GM19438 (cell line): ENCODE measurements around the gene FBXW8.
A peak's percentile ranks its signal among the peaks of the same experiment; 100 is the strongest.

Experiments used
- ATAC-seq: cut with Tn5 transposase; IDR thresholded peaks from one replicate; pipeline ENCODE4 v1.9.1; 2021; ENCODE audit warnings: low read depth; ENCODE audit not compliant: unreplicated experiment

The FBXW8 gene

DNA sequence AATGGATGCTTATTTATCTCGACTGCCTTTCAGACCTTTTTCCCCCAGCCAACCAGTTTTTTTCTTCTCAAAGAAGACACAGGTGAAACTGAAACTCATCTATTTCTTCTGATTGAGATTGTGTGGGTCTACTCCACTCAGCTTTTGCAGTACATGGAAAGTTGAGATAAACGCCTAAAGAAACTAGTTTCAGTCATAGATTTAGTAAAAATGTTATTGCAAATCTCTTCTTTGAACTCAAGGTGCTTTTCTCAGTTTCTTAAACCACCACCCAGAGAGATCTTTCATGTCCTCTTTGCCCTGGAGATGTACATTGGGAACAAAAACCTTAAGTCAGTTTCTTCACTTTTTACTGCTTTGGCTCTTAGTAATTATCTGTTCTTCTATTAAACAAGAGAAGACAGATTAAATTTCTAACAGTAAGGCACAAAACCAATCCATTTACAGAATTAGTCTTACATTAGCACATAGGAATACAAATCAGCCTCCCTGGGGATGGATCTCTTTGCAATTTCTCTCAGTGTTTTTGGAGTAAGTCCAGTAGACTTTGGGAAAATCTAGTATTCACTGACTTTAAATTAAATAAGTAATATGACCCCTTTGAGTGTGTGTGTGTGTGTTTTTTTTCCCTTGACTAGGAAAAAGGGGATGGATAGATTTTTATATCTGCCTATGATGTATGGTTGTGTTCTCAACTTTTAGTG is 11.6 kb downstream of the FBXW8 start:
- peak; percentile 56 for ATAC-seq

DNA sequence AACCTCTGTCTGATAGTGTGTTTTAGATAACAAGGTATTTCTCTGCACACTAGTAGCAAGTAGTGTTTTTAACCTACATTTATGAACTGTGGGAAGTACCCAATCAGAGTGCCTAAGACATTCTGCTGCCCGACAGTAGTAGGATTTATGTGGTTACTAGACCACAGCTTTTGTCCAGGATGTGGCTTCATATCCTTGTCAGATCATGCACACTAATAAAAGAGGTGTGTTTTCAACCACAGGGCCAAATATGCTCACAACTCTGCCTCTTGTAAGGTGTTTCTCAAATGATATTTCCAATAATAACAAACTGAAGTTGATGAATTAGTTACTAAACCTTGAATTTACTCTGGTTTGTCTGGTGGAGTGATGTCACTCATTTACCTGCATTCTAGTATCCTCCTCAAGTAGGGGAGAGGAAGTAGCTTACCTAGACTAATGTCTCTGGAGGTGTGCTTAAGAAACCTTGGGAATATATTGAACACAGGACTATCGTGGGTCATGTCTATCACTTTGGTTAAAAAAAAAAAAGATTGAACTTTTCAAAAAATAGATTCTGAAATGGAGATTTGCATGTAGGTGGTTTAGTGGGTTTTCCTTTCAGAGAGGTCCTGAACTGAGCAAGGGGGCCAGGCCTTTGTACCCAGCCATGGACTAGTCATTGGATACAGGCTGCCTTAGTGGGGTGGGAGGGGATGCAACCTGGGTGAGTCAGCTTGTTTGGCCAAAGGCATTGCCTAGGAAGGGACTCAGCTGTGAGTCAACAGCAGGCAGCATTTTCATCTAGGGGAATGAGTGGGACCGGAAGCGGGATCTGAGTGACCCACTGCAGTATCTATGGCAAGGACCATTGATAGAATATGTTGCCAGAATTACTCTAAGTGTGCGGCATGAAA is 14.1 kb downstream of the FBXW8 start:
- ATAC-seq: peak; percentile 85

DNA sequence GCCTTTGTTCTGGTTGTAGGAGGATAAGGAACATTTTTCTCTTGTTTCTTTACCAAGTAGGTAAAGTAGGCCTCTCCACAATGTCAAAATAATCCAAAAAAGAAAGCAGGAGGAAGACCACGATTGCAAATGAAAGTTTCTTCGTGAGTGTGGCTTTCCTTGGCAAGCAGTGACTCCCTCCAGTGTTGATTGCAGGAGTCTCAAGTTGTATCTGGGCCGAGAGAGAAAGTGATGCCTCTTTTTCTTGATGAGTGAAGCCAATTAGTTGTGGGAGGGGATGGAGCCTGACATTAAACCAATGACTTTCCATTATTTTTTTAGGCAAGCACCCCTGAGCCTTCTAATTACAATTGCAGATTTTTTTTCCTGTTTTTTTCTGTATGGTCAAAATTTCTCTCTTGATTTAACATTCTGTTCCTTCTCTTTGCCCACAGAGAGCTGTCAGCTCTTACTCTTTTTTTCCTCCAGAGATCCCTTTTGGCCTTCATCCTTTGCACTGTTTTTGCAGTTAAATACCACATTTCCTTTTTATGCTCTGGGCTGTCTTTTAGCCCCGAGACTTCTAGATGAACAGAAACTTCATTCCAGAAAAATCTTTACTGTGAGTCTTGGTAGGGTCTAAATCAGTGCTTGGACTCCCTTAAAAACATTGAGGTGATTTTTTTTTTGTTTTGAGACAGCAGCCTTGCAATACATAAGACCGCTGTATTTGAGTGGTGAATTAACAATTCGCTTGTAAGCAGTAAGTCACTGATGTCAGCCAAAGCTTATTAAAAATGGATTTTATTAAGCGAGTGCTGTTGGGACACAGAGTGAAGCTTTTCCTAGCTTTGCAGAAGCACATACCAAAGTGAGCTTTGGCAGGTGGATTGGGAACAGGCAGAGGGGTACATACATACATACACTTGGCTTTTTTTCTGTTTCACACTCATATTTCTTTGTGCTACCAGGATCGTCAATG is 15.8 kb downstream of the FBXW8 start:
- ATAC-seq: no peak

DNA sequence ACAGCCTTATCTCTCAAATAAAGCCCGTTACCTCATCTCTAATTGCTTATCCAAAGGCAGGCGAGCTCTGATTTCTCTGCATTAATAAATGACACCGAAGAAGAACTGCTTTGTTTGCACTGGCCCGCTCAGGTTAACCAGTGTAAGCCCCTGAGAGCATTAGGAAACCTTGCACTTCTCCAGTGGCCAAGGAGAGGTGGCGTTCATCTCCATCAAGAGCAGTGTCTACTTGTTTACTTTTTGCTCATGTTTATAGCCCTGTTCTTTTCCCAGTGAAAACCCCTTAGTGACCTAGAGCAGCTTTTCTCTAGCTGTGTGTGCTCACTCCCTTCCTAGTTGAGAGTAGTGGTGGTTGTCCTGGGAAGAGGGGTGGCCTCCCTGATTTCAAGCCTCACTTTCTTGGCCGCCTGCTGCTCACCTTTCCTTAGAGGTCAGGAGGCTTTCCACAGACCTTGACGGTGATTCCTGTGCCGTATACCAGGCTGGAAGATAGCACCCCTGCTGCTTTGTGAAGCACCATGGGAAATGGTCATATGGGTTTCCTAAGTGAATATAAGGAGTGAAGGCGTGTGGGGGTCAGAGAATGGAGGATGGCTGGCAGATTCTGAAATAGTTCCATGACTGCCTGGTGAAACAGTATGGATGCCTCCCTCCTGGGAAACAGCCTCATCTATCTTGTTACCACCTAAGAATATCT is 16.6 kb downstream of the FBXW8 start:
- ATAC-seq: no peak

DNA sequence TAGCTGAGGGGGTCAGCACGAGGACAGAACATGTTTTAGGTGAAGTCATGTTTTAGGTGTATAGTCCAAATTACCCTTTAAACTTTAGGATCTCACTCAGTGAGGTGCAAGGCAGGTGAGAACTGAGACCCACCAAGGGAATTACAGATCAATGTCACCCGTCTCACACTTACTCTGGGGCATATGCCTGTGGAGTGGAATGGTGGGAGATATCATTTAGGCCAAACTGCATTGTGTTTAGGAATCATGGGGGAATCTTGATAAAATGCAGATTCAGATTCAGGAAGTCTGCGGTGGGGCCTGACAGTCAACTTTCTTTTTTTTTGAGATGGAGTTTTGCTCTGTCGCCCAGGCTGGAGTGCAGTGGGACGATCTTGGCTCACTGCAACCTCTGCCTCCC is 17.8 kb downstream of the FBXW8 start:
- ATAC-seq: no peak

DNA sequence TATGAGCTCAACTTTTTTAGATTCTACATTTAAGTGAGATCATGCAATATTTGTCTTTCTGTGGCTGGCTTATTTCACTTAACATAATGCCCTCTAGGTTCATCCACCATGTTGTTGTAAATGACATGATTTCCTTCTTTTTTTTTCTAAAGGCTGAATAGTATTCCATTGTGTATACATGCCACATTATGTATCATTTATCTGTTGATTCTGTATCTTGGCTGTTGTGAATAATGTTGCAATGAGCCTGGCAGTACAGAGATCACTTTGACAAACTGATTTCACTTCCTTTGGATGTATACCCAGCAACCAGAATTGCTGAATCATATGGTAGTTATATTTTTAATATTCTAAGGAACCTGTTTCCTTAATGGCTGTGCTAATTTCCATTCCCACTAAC is 19.1 kb downstream of the FBXW8 start:
- ATAC-seq: no peak

DNA sequence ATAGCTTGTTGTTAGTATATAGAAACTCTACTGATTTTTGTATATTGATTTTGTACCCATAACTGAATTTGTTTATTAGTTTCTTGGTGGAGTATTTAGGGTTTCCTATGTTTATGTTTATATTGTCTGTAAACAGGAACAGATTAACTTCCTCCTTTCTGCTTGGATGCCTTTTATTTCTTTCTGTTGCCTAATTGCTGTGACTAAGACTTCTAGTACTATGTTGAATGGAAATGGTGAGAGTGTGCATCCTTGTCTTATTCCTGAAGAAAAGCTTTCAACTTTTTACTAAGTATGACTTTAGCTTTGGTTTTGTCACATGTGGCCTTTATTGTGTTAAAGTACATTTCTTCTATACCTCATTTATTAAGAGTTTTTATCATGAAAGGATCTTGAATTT is 20.9 kb downstream of the FBXW8 start:
- ATAC-seq: no peak

DNA sequence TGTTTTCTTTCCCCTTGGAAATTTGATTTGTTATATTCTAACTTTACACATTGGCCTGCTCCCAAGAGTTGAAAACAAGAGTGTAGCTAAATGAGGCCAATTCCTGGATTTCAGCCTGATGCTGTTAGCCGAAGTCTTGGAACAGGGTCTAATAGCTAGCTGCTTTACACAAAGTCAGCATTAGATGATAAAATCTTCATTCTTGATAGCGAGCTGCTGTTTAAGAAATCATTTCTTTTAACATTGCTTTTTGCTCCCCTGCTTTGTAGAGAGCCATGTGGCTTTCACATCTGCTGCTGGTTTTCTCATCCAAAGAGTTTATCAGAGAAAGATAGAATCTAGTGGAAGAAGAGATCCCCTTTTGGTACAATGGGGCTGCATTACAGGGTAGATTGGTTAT is 22.3 kb downstream of the FBXW8 start:
- no peak for ATAC-seq

DNA sequence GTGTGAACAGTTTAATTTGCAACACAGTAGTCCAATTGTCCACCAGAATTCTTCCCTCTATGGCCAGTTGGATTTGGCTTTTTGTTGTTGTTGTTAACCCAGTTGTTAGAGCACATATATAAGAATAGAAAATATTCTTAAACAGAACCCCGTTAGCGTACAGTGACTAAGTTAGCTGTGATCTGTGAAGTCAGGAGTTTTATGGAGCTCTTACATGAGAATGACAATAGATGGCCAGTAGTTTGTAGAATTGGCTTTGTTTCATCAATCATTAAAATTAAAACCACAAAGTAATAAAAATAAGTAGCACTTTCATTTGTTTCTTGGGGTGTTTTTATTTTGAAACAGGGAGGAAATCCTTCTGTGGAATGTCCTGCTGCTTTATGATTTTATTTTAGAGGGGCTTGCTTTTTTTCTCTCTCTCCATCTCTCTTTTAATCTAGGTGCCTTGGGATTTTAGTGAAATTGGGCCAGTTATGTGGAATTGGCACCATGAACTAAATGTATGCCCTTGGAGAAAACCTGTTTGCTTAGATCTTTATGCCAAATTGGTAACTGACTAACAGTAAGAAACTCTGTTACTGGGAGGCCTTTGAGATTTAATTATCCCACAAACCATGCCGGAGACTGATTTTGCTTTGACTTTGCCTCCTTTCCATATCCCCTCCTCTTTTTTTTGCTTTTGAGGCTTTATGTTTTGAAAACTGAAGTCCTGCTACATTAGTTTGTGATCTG is 22.9 kb downstream of the FBXW8 start:
- ATAC-seq: no peak

DNA sequence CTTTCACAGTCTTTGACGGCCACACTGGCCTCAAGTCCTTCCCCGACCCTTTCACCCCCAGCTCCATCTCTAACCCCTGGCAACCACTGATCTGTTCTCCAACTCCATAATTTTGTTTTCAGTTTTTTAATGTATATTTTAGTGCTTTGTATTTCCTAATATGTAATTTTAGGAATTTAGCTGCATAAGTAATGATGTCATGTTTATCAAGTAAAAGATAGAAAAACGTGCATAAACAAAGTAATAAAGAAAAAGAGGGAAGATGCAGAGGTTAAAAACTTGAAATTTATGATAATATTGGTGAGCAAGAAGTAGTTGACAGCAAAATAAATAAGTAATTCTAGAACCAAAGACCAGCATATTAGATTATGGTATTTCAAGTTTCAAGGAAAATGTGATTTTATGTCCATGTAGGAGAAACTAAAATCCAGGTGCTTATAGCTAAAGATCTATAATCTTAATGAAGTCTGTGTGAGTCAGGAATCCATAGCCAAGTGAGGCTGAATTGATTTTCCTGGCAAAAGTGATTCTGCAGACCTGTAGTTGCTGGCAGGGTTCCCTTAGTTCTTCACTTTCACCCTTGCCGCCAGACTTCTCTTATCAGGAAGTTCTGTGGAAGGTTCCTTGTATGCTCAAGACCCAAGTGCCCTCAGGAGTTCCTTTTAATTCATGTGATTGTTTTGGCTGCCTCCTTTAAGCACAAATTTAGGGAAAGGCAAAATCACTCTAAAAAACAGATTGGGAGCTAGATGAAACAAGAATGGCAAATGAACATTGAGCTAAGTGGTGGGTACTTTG is 24.4 kb downstream of the FBXW8 start:
- no peak for ATAC-seq

DNA sequence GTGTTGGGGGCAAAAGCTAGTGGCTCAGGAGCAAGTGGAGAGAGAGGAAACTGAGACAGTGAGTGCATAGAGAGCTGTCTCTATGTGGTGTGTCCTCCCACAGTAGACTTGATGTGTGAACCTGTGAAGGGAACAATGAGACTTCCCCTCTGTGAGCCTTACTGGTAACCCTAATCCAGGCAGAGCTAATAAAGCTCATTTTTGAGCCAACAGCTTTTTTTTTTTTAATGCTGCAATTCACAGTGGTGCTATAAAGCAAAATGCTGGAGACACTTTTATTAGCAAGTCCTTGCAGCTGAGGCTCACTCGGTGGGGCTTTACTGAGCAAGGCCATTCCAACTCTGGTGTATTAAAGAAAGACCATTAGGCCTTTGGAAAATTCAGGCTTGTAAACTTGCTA is 26.9 kb downstream of the FBXW8 start:
- ATAC-seq: no peak

DNA sequence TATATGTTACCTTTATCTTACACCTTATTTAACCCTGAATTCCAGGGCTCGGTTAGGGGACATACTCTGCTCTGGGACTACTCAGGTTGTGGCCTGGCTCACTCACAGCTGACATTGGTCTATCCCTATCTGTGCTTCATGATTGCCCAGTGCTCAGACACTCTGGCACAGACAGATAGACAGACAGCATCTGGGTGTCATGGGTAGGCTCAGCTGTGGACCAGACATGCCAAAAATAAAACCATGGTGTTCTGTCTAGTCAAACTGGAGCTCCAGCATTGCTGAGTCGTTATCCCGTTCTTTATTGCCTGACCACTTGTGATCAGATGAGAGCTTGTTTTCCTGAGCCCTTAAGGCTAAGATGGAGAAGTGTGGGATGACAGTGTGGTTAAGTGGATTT is 29.0 kb downstream of the FBXW8 start:
- no peak for ATAC-seq

DNA sequence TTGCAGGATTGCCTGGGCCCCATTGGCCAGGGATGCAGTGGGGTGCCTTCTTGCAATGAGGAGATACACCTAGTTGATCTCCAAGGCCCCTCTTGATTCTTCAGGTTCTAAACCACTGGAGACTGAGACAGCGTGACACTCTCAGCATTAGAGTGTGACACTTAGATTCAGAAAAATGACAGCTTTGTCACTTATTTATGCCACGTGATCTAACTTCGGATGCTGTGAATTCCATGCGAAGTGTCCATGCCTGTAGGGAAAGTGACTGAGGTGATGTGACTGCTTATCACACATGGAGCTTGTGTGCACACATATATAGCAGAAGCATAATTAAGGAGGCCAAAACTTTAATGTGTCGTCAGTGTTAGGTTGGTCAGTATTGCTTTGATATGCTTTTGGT is 30.4 kb downstream of the FBXW8 start:
- ATAC-seq: no peak

DNA sequence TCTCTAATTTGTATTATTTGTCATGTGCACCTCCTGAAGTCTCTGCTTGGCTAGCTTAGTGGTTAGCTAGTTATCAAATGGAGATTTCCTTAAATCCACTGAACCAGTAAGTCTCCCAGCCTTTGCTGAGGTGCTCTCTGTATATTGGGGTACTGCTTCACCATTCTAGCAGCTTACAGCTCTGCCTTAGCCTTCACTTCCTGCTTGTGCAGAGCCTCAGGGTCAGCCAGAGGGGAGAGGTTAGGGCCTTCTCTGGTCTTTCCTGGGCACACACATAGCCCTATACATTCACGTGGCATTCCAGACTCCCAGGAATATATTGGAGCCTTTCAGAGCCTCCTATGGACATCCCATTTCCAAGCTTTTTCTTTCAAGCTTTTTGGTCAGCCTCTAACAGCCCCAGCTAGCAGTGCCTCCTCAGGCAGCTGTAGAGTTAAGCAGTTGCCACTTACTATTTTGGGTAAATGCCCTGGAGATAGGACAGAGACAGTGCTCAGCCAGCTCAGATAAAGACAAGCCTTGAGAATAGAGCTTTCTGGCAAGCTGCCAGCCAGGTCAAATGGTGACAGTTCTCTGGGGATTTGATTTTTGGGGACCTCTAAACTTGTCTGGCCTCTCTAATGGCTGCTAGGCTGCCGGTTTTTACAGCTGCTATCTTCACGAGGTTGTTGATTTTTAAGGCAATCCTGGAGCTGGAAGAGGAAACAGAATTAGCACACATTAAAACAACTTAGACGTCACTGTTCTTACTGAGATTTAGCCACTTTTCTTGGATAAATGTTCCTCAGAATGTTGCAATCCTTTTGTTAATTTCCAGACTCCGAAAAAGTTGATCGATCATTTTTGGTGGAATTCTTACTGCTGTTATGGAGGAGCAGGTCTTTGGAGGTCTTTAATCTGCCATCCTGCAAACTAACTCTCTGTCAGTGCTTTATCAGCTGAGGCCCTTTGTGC is 32.9 kb downstream of the FBXW8 start:
- ATAC-seq: no peak

DNA sequence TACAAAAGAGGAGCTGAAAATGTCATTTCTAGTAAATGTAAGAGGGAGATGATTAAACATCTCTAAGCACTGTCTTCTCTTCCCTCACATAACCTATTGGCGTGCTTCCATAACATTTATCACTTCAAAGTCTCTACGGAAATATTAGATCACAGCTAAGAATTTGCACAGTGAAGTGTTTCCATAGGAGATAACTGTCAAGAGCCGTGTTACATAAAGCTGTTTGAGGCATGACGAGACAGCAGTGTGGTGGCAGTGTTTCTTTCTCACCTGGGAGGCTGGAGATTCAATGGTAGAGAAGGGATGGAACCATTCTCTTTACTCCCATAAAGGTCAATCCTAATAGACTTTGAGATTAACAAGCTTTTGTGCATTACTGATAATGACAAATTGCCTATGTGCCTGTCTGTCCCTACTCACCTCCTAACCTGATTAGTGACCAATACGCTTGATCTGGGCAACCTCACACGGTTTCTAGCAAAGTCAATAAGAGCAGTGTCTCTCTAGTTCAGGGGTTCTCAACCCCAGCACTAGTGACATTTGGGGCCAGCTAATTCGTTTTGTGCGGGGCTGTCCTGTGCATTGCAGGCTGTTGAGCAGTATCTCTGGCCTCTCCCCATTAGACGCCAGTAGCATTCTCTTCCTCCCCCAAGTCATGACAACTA is 35.3 kb downstream of the FBXW8 start:
- no peak for ATAC-seq

DNA sequence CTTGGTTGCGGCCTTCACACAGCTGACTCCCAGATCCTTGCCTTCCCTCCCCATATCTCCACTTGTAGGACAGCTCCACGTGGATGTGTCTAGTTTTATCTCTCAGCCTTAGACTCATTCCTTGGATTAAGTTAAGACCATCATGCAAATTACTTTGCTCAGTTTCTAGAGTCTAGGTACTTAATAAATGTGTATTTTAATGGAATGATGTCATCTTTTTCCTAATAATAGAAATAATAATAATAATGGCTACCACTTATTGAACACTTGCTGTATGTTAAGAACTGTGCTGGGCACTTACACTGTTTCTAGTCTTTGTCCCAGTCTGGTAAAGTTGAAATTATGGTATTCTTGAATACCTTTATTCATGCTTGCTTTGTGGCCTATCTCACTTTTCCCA is 37.5 kb downstream of the FBXW8 start:
- ATAC-seq: no peak

DNA sequence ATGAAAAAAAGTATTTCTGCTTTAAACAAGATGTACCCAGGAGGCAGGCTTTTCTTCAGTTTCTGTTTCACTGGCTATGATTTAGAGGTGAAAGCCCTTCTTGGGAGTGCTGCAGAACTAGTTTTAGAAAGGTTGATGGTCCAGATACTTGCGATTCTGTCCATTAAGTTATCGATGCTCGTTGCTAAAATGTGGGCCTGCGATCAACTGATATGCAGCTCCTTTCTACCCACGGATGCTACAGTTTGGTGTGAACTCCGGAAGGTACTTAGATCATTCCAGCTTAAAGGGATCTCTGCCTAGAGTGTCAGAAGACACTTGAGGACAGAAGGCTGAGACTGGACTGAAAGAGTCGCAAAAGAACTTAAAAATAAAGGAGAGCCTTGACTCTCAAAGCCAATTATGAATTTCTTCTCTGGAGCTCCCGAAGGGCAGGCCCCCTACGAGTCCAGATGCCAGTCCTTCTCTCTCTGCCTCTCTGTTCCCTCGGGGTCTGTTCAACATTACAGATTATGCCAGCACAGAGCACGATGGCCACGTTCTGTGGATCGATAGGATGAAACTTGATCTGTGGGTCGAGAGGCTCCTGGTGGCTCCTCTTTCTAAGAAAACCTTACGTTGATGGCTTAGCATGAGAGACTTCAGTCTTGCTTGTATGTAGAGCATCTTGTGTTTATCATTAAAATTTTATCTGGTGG is 40.0 kb downstream of the FBXW8 start:
- ATAC-seq: no peak
